GM20431 (cell line): ENCODE data around the gene TK1.

ENCODE experiments used
- in situ Hi-C: fragments of 300-500 bp; cut with MseI, MboI; formaldehyde crosslinking; loops from one replicate; pipeline ENCODE4 v1.15.0; 2020; ENCODE audit warnings: low sequenced_read_pairs; ENCODE audit not compliant: unreplicated experiment

Gene TK1

DNA sequence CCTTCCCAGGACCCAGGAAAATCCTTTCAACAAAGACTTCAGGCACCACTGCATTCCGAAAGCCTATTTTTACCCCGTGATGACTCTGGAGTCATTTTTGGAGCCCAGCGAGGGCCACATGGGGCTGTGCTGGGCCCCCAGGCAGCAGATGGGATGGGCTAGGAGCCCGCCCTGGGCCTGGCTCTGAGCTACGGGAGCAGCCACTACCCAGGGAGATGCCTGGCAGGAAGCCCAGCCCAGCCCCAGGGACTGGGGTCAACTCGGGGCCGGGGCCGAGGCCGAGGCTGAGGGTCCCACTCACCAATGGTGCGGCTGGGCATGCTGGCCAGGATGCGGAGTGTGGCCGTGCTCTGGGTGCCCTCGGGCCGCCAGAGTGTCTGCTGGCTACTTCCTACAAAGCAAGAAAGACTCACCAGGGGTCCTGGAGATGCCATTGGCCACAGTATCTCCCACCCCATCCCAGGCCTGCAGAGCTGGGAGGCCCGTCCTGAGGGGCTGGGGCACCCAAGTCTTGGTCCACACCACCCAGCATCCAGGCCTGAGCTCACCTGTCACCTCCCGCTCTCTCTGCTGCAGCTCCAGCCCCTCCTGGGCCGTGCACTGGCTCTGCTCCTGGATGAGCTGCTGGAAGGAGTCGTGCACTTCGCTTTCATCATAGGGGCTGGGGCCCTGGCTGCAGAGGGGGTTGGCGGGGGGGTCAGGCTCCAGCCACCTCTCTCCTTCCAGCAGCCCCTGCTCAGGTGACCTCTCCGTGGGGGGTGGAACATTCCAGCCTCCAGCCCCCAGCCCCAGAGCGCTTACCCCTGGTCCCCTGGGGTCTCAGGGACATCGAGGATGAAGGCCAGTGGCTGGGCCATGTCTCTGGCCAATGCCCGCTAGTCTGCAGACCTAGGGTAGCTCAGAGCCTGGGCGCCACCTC, 60.6 kb downstream of the TK1 start:
- in situ Hi-C loops, result no loop called here

DNA sequence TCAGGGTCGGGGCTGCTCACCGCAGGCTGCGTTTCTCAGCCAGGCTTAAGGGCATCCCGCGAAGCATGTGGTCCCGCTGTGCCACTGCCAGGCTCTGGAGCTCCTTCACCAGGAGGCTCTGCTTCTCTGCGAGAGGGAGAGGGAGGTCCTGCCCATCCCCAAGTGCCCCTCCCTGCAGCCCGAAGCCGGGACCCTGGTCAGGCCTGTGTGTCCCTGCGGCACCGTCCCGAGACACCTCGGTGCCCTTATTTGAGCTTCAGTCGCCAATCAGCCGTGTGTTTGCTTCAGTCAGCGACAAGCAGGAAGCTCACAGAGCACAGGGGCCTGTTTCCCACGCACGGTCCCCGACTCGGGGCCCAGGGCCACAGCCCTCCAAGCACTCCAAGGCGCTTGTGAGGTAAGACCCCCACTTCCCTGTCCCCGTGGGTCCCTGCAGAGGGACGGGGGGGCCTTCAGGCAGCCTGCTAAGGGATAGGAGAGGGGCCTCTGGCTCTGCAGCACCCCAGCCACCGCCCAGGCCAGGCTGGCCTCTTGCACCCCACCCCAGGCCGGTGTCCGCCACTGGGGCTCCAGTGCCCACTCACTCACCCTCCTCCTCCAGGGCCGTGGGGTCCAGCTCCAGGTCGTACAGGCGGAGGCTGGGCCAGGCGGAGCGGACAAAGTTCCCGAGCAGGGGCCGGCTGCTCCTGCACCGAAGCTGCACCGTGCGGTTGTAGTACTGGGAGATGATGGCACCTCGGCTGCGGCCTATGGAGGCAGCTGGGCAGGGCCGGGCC, 61.5 kb downstream of the TK1 start:
- in situ Hi-C loops, result no loop called here

DNA sequence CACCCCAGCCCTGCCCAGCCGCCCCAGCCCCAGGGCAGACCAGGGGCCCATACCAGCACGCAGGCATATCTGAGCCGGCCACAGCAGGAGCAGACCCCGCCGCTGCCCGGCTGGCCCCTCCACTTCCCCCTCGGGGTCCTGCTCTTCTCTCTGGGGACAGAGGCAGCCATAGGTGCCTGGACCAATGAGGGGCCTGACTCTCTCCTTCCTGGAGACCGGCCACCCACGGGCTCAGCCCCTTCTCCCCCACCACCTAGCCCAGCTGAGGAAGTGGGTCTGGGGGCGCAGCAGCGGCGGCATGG, 62.1 kb downstream of the TK1 start:
- in situ Hi-C loops, result no loop called here
